ENCODE data around the gene GNG12. TPM values are rescaled to one million over a fixed set of nuclear protein-coding genes. Genes with fewer than 3 reads are reported as not detected.

The GNG12 gene
- total and polyA plus RNA-seq, 9 of the 15 experiments (the other 6 are each of a cell fraction or from before 2014, with no cell fraction given), result 2.6 to 6.0 (median 4.1) TPM

GRCh38 chr1:67688526-67689219, 144.6 kb downstream of the GNG12 start (continued):
- TF ChIP-seq ZBTB33 (CRISPR knock-in tag; IDR thresholded peaks at IDR 0.05) (peak; percentile 29; the same call in 1 of the 2 replicates), ETV6 (IDR thresholded peaks at IDR 0.05; ENCODE audit: borderline replicate concordance in 1 of 2, low read depth in 2 of 2, low read length in 1 of 2) (peak in 1 of 2 experiments; percentile 79; a peak in 2 of 4 replicates), ETV6 (CRISPR knock-in tag; IDR thresholded peaks at IDR 0.05; ENCODE audit: borderline replicate concordance) (no peak), FOXJ2 (tag; IDR thresholded peaks at IDR 0.05) (no peak), GABPB1 (CRISPR knock-in tag; IDR thresholded peaks at IDR 0.05) (no peak; the same call in 1 of the 2 replicates), HOMEZ (CRISPR knock-in tag; IDR thresholded peaks at IDR 0.05) (no peak), HMG20A (CRISPR knock-in tag; conservative IDR thresholded peaks at IDR 0.05) (no peak), ZNF212 (CRISPR knock-in tag; IDR thresholded peaks at IDR 0.05) (0 out of 2 replicates have a peak, but pooled peaks have one; percentile 71), PHB2 (IDR thresholded peaks at IDR 0.05; ENCODE audit: low read depth) (0 out of 2 replicates have a peak, but pooled peaks have one; percentile 71), ZNF57 (CRISPR knock-in tag; IDR thresholded peaks at IDR 0.05) (no peak), DNMT1 (IDR thresholded peaks at IDR 0.05) (no peak), MTF1 (CRISPR knock-in tag; IDR thresholded peaks at IDR 0.05; ENCODE audit: borderline replicate concordance) (no peak), POLR2AphosphoS2 (IDR thresholded peaks at IDR 0.05; ENCODE audit: low read length) (peak; percentile 72), MXI1 (IDR thresholded peaks at IDR 0.05; ENCODE audit: low read depth, low read length) (0 out of 2 replicates have a peak, but pooled peaks have one; percentile 61), RAD51 (IDR thresholded peaks at IDR 0.05; ENCODE audit: borderline replicate concordance, low read depth) (no peak), ZNF165 (CRISPR knock-in tag; IDR thresholded peaks at IDR 0.05; ENCODE audit: borderline replicate concordance) (no peak), ZNF316 (IDR thresholded peaks at IDR 0.05) (no peak), TOE1 (IDR thresholded peaks at IDR 0.05; ENCODE audit: borderline replicate concordance) (peak; percentile 75), TOE1 (CRISPR knock-in tag; IDR thresholded peaks at IDR 0.05; ENCODE audit: borderline replicate concordance, low read depth) (no peak), SMARCA4 (IDR thresholded peaks at IDR 0.05) (peak; percentile 96), HMGN3 (IDR thresholded peaks at IDR 0.05; ENCODE audit: borderline replicate concordance, extremely low read depth, insufficient read length, low read depth, low read length) (peak; percentile 88), GTF2E2 (tag; IDR thresholded peaks at IDR 0.05) (no peak), ZNF639 (CRISPR knock-in tag; conservative IDR thresholded peaks at IDR 0.05 in 1 of 2, IDR thresholded peaks at IDR 0.05 in 1 of 2) (no peak), BRD9 (IDR thresholded peaks at IDR 0.05; ENCODE audit: low read depth, partially characterized antibody) (no peak), CBFA2T3 (IDR thresholded peaks at IDR 0.05) (peak; percentile 98), RFX1 (IDR thresholded peaks at IDR 0.05) (no peak; the same call in 1 of the 2 replicates)

All from K562 (cell line).